Stimulated activated memory B cell treated with anti-CD40 and anti-IgM and Interleukin-4, amounts not matched to agents 10 μg/mL and 1 μg/mL and 100 μg/mL, for 72 hours (primary cell): ENCODE results near the gene BCL6.

Source experiments
- ATAC-seq: fragments of 150-1000 bp; cut with Tn5 transposase; 2 replicates; pipeline ENCODE4 v1.10.0; 2021
- H3K27ac Mint-ChIP-seq: one replicate; pipeline ENCODE4 v1.8.0; 2022; ENCODE audit warnings: mild to moderate bottlenecking, mixed read lengths
- H3K27me3 Mint-ChIP-seq: one replicate; pipeline ENCODE4 v1.8.0; 2022; ENCODE audit warnings: mixed read lengths
- H3K36me3 Mint-ChIP-seq: one replicate; pipeline ENCODE4 v1.8.0; 2022; ENCODE audit warnings: mixed read lengths
- H3K4me1 Mint-ChIP-seq: one replicate; pipeline ENCODE4 v1.8.0; 2022; ENCODE audit warnings: mixed read lengths
- H3K4me3 Mint-ChIP-seq: one replicate; pipeline ENCODE4 v1.8.0; 2022; ENCODE audit warnings: mild to moderate bottlenecking, moderate library complexity, mixed read lengths
- H3K9me3 Mint-ChIP-seq: one replicate; pipeline ENCODE4 v1.8.0; 2022; ENCODE audit warnings: mixed read lengths

BCL6 gene

DNA sequence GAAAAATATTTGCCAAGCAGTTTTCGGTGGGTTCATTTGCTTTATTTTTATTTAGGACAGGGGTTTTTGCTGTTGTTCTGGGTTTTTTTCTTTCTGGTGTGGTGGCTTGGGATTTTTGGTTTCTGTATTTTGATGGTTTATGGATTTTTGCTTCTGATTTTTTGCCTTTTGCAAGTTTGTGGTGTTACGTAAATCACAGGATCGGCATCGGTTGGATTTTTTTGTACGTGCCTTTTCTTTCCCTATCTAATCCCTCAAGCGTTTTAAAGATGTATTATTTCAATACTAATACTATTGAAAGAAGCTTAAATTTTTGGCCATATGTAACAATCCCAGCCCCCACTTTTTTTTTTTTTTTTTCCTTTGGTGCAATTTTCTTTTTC is 782 bp upstream of the BCL6 start:
- Mint-ChIP-seq H3K36me3 (peaks cover 5% of the 10 kb centered on the region), H3K4me1 (peaks cover 78% of the 10 kb centered on the region)

DNA sequence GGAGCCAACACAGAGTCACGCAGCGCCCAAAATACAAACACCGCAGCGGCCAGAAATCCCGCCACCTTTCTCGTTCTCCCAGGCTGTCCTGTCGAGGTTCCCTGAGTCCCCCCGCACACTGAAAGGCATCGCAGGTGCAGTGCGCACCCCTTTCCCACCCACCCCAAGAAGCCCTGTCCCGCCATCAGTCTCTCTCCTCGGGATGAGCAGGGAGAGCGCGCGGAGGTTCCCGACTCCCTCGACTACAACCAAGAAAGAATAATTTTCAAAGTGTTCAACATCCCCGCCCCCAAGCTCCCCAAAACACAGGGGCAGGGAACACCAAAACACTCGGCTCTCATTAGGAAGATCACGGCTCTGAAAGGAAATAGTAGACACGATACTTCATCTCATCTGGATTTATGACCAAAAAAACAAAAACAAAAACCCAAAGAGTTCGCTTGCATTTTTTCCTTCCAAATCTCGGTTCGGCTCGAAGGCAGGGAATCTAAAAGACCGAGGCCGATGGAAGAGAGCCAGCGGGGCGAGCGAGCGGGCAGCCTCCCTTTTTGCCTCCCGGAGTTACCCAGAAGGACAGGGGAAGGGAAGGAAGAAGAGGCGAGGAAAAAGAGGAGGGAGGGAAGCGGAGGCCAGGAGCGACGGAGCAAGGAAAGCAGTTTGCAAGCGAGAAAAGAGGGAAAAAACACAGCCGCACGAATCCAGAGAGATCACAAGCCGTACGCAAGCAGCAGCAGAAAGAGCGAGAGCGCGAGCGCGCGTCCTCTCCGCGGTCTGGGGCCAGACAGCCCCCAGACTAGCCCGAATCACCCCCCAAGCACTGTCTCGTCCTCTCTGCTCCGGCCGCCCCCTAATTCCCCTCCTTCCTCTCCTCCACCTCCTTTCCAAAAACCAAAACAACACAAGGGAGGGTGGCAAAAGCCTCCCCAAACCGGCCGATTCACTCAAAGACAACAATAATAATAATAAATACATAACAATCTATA is 808 bp downstream of the BCL6 start:
- Mint-ChIP-seq H3K9me3 (no peaks in the 10 kb centered on the region), H3K27me3 (no peaks in the 10 kb centered on the region), H3K27ac (peak overlapping the region; percentile 99), H3K4me3 (peak overlapping the region; percentile 97), H3K4me1 (peaks cover 75% of the 10 kb centered on the region), H3K36me3 (peaks cover 5% of the 10 kb centered on the region)
- ATAC-seq: peak; percentile 49

More for the DNA sequence above, 782 bp upstream of the BCL6 start:
- Mint-ChIP-seq H3K27ac (peak overlapping the region; percentile 99), H3K27me3 (no peaks in the 10 kb centered on the region), H3K9me3 (no peaks in the 10 kb centered on the region), H3K4me3 (peak overlapping the region; percentile 97)
- ATAC-seq: no peak

DNA sequence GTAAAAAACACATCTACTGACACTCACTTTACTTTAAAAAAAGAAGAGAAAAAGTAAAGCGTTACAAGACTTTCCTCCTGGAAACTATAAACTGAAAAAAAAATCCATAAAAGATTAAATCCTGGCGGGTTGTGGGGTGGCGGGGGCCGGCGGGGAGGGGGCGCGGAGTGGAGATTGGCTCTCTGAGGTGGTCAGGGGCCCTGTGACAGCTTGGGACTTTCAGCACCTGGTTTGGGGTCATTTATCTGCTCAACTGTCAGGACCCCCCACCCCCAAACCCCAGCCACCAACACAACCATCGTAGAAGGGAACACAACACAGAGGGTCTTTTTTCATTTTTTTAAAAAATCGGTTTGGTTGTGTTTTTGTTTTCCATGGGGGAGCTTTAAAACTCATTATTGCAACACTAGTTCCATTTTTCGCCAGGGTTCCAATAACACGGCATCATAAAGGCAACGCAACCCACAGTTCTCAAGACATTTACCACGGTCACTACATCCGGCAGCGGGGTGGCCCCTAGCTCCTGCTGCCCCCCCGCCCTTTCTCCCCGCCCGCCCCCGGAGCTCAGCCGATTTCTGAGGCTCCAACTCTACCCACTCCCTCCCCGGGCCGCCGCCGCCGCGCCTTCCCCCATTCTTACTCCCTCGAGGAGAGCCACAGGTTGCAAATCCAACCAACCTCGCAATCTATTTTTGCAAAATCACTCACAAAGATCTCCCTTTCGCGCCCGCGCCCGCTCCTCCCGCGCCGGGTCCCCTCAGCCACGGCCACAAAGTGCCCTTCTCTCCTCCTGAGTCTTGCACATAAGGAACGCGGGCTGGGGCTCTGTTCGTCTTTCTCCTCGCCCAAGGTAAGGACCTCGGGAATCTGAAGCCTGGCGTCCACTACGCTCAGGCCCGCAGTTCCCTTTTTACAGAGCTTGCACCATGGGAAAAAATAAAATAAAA is 1.8 kb downstream of the BCL6 start:
- H3K27me3 Mint-ChIP-seq: no peaks in the 10 kb centered on the region
- ATAC-seq: no peak
- H3K9me3 Mint-ChIP-seq: no peaks in the 10 kb centered on the region
- H3K36me3 Mint-ChIP-seq: peaks cover 5% of the 10 kb centered on the region
- H3K4me3 Mint-ChIP-seq: peak overlapping the region; percentile 97
- H3K4me1 Mint-ChIP-seq: peaks cover 75% of the 10 kb centered on the region
- H3K27ac Mint-ChIP-seq: peak overlapping the region; percentile 99

DNA sequence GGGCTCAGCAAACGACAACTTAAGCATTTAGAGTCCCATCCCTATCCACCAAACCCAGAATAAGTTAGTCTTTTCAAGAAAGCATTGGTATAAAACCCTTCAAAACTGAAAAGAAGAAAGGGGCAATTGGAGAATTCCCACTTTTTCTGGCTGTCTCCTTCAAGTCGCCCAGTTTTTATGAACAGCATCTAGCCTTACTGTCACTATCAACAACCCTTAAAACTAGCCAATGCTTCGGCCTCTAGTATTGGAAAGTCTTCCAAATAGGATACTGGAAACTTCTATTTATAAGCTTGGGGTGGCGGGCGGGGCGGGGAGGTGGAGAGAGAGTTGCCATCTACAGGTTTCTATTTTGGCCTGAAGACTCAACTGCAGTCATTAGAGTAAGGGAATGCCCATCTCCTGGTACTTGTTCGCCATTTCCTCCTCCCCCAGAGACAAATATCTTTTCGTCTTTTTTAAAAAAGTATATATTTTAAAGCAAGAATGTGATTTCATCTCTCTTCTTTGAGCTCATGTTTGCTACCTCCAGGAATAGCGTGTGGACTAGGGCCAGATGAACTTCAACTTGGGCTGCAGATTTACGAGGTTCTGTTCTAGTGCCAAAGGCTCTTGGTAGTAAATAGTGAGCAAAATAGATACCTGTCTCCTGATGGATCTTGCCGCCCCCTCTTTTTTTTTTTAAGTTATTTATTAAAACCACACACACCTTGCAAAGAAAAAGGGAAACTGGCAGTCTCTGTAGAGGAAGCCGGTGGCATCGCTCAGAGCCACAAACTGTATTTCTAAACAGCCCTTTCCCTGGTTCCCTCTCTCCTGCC is 2.7 kb downstream of the BCL6 start:
- Mint-ChIP-seq H3K36me3 (peaks cover 5% of the 10 kb centered on the region), H3K27ac (peak overlapping the region; percentile 99), H3K4me1 (peaks cover 68% of the 10 kb centered on the region), H3K9me3 (no peaks in the 10 kb centered on the region), H3K4me3 (peak overlapping the region; percentile 87), H3K27me3 (no peaks in the 10 kb centered on the region)
- ATAC-seq: no peak

DNA sequence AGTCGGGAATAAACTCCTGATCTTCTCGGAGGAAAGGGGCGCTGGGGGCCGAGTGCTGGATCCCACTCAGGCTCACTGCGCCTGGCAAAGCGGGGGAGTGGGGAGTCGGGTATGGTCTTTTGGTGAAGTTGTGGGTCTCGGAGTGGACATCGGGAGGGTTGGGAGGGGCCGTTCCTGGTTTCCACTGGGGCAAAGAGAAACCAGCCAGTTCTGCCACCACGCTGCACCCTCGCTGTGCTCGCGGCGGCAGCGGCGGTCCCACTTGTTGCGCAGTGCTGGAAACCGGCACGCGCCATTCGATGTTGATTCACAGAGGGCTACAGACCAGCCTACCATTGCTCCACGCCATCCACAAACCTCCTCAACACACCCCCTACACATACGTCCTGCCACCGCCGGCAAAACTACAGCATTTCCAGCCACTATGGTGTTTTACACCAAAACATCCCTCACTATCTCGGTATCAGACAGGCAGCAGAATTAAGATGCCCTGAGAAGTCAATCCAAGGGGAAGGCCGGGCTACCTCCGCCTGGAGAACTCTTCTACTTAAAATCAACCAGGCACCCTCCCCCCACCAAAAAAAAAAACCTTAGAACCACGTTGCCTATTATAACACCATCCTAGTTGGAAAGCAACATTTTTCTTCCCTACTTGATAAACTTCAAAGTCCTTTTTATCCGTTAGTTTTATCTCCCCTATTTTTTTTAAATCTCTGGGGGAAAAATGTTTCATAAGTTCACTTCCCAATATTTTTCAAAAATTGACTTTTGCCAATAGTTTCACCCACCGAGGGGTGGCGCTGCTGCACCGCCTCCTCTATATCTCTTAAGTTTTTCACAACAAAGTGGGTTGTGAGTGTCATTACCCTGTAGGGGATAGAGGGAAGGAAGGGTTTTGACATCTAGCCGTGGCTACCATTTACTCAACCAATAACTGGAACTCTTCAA is 3.6 kb downstream of the BCL6 start:
- Mint-ChIP-seq H3K27me3 (no peaks in the 10 kb centered on the region), H3K4me1 (peaks cover 68% of the 10 kb centered on the region), H3K27ac (peak overlapping the region; percentile 99), H3K9me3 (no peaks in the 10 kb centered on the region), H3K36me3 (peaks cover 5% of the 10 kb centered on the region), H3K4me3 (peak overlapping the region; percentile 87)
- ATAC-seq: no peak

DNA sequence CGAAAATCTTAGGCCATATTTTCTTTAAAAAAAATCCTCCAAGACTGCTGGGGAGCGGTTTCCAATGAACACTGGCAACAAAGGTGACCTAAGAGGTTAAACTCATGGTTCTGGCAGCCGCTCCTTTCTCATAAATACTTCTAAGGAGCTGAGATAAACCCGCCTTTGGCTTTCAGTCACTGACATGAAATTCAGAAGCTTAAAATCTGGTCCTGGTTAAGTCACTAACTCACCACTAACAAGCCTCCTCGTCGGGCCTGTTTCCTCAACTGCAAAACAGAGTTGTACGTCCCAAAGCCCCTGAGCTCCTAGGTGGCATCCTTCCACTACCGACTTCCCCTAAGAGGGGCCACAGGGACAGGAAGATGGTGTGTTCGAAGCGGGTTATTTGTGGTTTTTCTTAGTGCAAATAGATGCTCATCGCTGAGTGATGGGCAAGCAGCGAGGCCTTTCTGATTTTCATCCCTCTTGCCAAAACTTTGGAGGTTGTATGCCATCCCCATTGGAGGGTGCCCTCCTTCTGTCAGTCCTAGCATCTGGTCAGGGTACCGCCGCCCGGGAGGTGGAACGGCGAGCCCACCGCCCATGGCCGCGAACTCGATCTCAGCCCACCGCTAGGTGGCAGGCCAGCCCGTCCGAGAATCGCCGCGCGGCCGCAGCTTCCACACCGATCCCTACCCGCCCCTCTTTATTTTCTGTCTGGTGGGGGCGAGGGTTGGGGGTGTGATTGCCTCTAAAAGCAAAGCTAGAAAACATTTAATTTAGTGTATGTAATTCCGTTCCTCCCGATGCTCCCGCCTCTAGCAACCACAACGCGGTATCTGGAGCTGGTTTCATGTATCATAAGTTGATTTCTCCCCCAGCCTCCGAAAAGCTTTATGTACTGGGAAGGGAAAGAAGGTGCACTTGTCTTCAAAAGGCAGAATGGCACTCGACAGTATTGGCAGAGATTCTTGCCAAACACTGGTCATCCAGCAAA is 4.6 kb downstream of the BCL6 start:
- peak; percentile 22 for ATAC-seq
- H3K4me3 Mint-ChIP-seq: peak overlapping the region; percentile 87
- H3K36me3 Mint-ChIP-seq: peaks cover 5% of the 10 kb centered on the region
- peaks cover 60% of the 10 kb centered on the region for H3K4me1 Mint-ChIP-seq
- no peaks in the 10 kb centered on the region for H3K9me3 Mint-ChIP-seq
- H3K27me3 Mint-ChIP-seq: no peaks in the 10 kb centered on the region
- H3K27ac Mint-ChIP-seq: peak overlapping the region; percentile 99

DNA sequence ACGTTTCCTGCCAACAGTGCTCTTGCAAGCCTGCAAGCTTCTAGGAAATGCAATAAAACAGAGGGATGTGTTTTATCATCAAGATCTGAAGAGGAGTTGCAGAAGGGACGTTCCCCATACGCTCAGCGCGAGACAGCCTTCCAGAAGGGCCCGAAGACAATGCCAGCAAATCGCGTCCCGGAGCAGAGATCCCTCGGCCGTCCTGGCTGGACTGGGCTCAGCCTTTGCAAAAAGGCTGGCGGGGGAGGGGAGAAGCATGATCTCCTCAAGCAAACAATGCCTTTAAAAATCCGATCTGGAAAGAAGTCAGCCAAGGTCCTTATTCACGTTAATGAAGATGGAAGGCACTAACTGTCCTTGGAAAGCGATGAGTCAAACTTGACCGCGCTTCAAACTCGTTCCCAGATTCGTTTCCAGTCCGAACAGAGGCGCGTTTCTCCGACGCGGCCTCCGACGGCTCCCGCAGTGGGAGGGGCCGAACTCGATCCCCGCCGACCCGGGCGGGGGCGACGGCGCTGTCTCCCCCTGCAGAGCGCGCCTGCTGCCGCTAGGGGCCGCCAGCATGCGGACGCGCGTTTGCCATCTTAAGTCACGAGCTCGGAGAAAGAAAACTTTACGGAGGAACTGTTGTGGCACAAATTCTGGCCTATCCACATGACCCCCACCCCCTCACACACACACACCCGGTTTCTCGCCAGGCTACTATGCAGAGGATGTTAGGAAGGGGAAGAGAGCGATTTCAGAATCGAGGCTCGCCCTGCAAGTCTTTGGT is 5.5 kb downstream of the BCL6 start:
- Mint-ChIP-seq H3K9me3 (no peaks in the 10 kb centered on the region), H3K4me1 (peaks cover 57% of the 10 kb centered on the region), H3K4me3 (peak overlapping the region; percentile 87), H3K36me3 (peaks cover 5% of the 10 kb centered on the region), H3K27ac (peak overlapping the region; percentile 99), H3K27me3 (no peaks in the 10 kb centered on the region)
- ATAC-seq: peak; percentile 63

DNA sequence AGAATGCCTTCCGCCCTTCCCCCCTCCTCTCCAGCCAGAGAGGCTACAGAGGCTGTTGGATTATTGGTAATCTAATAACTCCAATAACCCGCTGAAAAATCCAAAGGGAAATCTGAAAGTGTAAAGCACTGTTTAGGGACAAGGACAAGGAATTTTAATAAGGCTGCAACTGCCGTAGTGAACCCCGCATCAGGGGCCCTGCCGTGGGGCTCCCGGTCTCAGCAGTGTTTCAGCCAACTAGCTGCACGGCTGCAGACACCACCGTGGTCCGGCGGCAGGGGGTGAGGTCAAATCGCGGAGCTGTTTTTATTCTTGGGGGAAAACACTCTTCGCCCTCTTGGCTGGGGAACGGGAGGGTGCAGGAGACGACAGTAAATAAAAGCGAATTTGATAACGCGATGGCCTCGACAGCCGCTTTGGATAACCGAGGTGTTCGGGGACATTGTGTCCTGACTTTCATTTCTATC is 6.1 kb downstream of the BCL6 start:
- Mint-ChIP-seq H3K27ac (peak overlapping the region; percentile 99), H3K4me1 (peaks cover 57% of the 10 kb centered on the region), H3K27me3 (no peaks in the 10 kb centered on the region), H3K9me3 (no peaks in the 10 kb centered on the region), H3K4me3 (peak overlapping the region; percentile 87), H3K36me3 (no peaks in the 10 kb centered on the region)
- ATAC-seq: no peak

DNA sequence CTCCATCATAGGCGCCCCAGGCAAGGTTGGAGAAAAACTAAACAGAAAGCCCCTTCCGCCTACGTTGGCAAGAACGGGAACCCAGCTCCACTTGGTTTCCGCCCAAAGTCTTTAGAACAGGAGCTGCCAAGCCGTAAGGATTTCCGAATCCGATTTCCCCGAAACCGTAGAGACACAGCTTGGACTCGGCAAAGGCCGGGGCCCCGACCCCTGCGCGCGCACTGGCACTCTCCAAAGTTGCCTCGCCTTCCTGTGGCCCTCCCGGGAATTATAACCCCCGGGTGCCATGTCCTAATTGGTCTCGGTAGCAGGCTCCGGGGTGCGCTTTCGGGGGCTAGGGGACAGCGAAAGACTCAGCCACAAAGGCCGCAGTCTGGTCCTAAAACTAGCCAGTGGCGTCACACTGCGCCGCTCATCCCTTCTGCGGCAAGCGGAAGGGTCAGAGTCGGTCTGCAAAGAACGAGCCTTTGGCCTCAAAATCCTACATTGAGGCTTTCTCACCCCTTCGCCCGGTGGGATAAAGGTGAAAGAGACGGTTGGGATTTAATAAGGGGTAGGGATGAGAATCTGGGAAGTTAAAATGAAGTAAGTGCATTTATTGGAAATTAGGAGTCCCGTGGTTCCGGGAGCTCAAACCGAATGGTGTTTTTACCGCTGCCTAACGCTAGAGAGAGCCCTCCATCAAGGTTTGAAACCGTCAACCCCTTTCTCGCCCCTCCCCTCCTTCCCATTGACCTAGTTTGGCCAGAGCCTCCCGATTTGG is 6.8 kb downstream of the BCL6 start:
- Mint-ChIP-seq H3K36me3 (peaks cover 1% of the 10 kb centered on the region), H3K4me3 (peak overlapping the region; percentile 87), H3K27me3 (no peaks in the 10 kb centered on the region), H3K9me3 (no peaks in the 10 kb centered on the region), H3K27ac (peak overlapping the region; percentile 99), H3K4me1 (peaks cover 57% of the 10 kb centered on the region)
- ATAC-seq: peak; percentile 55

DNA sequence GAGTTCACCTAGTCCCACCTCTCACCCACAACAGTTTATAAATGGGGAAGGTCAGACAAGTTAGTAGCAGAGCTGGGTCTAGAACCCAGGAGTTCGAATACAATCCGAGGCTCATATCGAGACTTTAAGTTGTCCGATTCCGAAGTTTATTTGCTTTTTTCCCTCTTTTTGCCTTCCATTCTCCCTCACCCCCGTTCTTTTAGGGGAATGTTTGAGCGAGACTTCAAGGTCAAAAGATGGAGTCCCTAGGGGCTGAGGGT is 7.3 kb downstream of the BCL6 start:
- no peak for ATAC-seq
- no peaks in the 10 kb centered on the region for H3K9me3 Mint-ChIP-seq
- H3K27ac Mint-ChIP-seq: peak overlapping the region; percentile 99
- peaks cover 56% of the 10 kb centered on the region for H3K4me1 Mint-ChIP-seq
- no peaks in the 10 kb centered on the region for H3K27me3 Mint-ChIP-seq
- H3K4me3 Mint-ChIP-seq: peak overlapping the region; percentile 87
- H3K36me3 Mint-ChIP-seq: peaks cover 6% of the 10 kb centered on the region

DNA sequence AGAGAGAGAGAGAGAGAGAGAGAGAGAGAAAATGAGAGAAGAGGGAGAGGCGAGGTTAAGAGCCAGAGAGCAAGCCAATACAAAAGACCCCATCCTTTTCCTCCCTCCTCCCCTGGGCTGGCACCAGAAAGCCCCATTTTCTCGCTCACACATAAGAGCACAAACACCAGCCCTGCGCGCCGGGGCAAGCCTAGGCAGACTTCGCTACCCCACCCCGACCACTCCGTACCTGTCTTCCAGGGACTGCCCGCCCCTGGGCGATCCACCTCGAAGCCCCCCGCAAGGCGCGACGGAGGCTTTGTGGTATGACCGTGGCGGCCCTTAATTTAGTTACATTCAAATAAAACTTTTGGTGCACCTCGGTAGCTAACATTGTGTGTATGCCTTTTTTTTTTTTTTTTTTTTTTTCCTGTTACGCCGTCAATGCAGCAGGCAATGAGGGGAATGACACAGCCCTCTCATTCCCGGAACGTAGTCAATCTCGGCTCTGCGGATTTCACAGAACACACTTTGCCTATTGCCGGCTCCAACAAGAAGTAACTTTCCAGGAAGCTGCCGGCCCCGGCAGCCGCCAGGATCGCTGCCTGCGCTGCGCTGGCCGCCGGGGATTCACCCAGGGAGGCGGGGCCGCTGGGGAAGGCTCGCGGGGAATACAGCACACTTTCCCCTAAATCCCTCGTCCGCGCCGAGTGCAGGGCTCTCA is 7.7 kb downstream of the BCL6 start:
- peak overlapping the region; percentile 87 for H3K4me3 Mint-ChIP-seq
- no peaks in the 10 kb centered on the region for H3K27me3 Mint-ChIP-seq
- peaks cover 51% of the 10 kb centered on the region for H3K4me1 Mint-ChIP-seq

More for the DNA sequence above, 7.7 kb downstream of the BCL6 start:
- no peak for ATAC-seq
- peaks cover 10% of the 10 kb centered on the region for H3K36me3 Mint-ChIP-seq
- H3K27ac Mint-ChIP-seq: peak overlapping the region; percentile 99
- no peaks in the 10 kb centered on the region for H3K9me3 Mint-ChIP-seq
